ENCODE measurements around the gene SCAMP2. TPM values are rescaled to one million over a fixed set of nuclear protein-coding genes. Genes with fewer than 3 reads are reported as not detected.
"Not testable (repeated sequence)": the region's sequence is repeated elsewhere in the genome, so short reads cannot be mapped to it uniquely, and the experiment has no call there.

The SCAMP2 gene
- total RNA-seq, result 22.4 TPM
- 46.3 TPM for polyA plus RNA-seq

- Histone ChIP-seq H3K36me3 (ENCODE audit: insufficient read depth) (no peaks in the 10 kb centered on the region), H3K4me1 (ENCODE audit: insufficient read depth) (no peaks in the 10 kb centered on the region), H3K4me3 (ENCODE audit: low read depth, low read length) (peak within 1 kb of the TSS; percentile 56), H3K27ac (ENCODE audit: low read depth) (peak within 1 kb of the TSS; percentile 82)
- WGBS, result 1% methylated on average over 51 of the region's 52 CpGs
- DNase-seq (ENCODE audit: extremely low spot score), result peak; percentile 91
Measured at GRCh38 chr15:74873036-74873755, at the start of gene SCAMP2. TSS of gene SCAMP2 (minus strand) at chr15:74873365. CDS start at chr15:74873255, 110 bp downstream.

- peaks cover 7% of the 10 kb centered on the region for H3K36me3 ChIP-seq (ENCODE audit: insufficient read depth)
- DNase-seq (ENCODE audit: extremely low spot score), result no peak
Measured at GRCh38 chr15:74920456-74920855, 47.3 kb upstream of the SCAMP2 start.

GRCh38 chr15:74917676-74918075, 44.5 kb upstream of the SCAMP2 start:
- H3K4me3 ChIP-seq (ENCODE audit: low read depth, low read length), result no peak overlapping the region
- 94% methylated on average over 6 of the region's 6 CpGs for WGBS
- peaks cover 7% of the 10 kb centered on the region for H3K36me3 ChIP-seq (ENCODE audit: insufficient read depth)
- DNase-seq (ENCODE audit: extremely low spot score), result no peak
- no peak overlapping the region for H3K27ac ChIP-seq (ENCODE audit: low read depth)
- H3K4me1 ChIP-seq (ENCODE audit: insufficient read depth), result no peaks in the 10 kb centered on the region

More at GRCh38 chr15:74920456-74920855, 47.3 kb upstream of the SCAMP2 start:
- Histone ChIP-seq H3K4me3 (ENCODE audit: low read depth, low read length) (no peak overlapping the region), H3K27ac (ENCODE audit: low read depth) (no peak overlapping the region), H3K4me1 (ENCODE audit: insufficient read depth) (no peaks in the 10 kb centered on the region)
- 90% methylated on average over 8 of the region's 8 CpGs for WGBS

GRCh38 chr15:74913799-74914198, 40.6 kb upstream of the SCAMP2 start:
- H3K4me1 ChIP-seq (ENCODE audit: insufficient read depth); H3K27ac ChIP-seq (ENCODE audit: low read depth); H3K36me3 ChIP-seq (ENCODE audit: insufficient read depth); H3K4me3 ChIP-seq (ENCODE audit: low read depth, low read length); DNase-seq (ENCODE audit: extremely low spot score): not testable (repeated sequence)
- 93% methylated on average over 8 of the region's 8 CpGs for WGBS

- Histone ChIP-seq H3K36me3 (ENCODE audit: insufficient read depth) (no peaks in the 10 kb centered on the region), H3K4me1 (ENCODE audit: insufficient read depth) (no peaks in the 10 kb centered on the region), H3K27ac (ENCODE audit: low read depth) (no peak overlapping the region), H3K4me3 (ENCODE audit: low read depth, low read length) (no peak overlapping the region)
- DNase-seq (ENCODE audit: extremely low spot score), result no peak
- 86% methylated on average over 9 of the region's 9 CpGs for WGBS
Measured at GRCh38 chr15:74913041-74913440, 39.9 kb upstream of the SCAMP2 start.

- 97% methylated on average over 4 of the region's 4 CpGs for WGBS
Measured at GRCh38 chr15:74908635-74909034, 35.5 kb upstream of the SCAMP2 start.

GRCh38 chr15:74907163-74907870, 34.2 kb upstream of the SCAMP2 start:
- H3K36me3 ChIP-seq (ENCODE audit: insufficient read depth), result no peaks in the 10 kb centered on the region
- WGBS, result 44% methylated on average over 8 of the region's 8 CpGs
- peak overlapping the region; percentile 93 for H3K4me3 ChIP-seq (ENCODE audit: low read depth, low read length)
- H3K27ac ChIP-seq (ENCODE audit: low read depth), result peak overlapping the region; percentile 95
- H3K4me1 ChIP-seq (ENCODE audit: insufficient read depth), result no peaks in the 10 kb centered on the region
- no peak for DNase-seq (ENCODE audit: extremely low spot score)

More at GRCh38 chr15:74908635-74909034, 35.5 kb upstream of the SCAMP2 start:
- DNase-seq (ENCODE audit: extremely low spot score), result no peak
- H3K27ac ChIP-seq (ENCODE audit: low read depth), result no peak overlapping the region
- no peaks in the 10 kb centered on the region for H3K4me1 ChIP-seq (ENCODE audit: insufficient read depth)
- H3K36me3 ChIP-seq (ENCODE audit: insufficient read depth), result no peaks in the 10 kb centered on the region
- H3K4me3 ChIP-seq (ENCODE audit: low read depth, low read length), result no peak overlapping the region

- no peaks in the 10 kb centered on the region for H3K4me1 ChIP-seq (ENCODE audit: insufficient read depth)
- peak within 1 kb of the TSS; percentile 93 for H3K4me3 ChIP-seq (ENCODE audit: low read depth, low read length)
- peak within 1 kb of the TSS; percentile 95 for H3K27ac ChIP-seq (ENCODE audit: low read depth)
- WGBS, result under 1% methylated on average over 74 of the region's 74 CpGs
- H3K36me3 ChIP-seq (ENCODE audit: insufficient read depth), result no peaks in the 10 kb centered on the region
- DNase-seq (ENCODE audit: extremely low spot score), result peak; percentile 80
Measured at GRCh38 chr15:74906450-74907162, 33.4 kb upstream of the SCAMP2 start, which contains the start of gene FAM219B. TSS of gene FAM219B (minus strand) at chr15:74906851. CDS start at chr15:74906800, 51 bp downstream.

GRCh38 chr15:74906067-74906449, 32.9 kb upstream of the SCAMP2 start:
- peak overlapping the region; percentile 95 for H3K27ac ChIP-seq (ENCODE audit: low read depth)
- DNase-seq (ENCODE audit: extremely low spot score), result no peak
- H3K36me3 ChIP-seq (ENCODE audit: insufficient read depth), result no peaks in the 10 kb centered on the region
- peak overlapping the region; percentile 93 for H3K4me3 ChIP-seq (ENCODE audit: low read depth, low read length)
- under 1% methylated on average over 20 of the region's 20 CpGs for WGBS
- H3K4me1 ChIP-seq (ENCODE audit: insufficient read depth), result no peaks in the 10 kb centered on the region

- H3K36me3 ChIP-seq (ENCODE audit: insufficient read depth), result no peaks in the 10 kb centered on the region
- H3K4me3 ChIP-seq (ENCODE audit: low read depth, low read length), result no peak overlapping the region
- no peaks in the 10 kb centered on the region for H3K4me1 ChIP-seq (ENCODE audit: insufficient read depth)
- no peak for DNase-seq (ENCODE audit: extremely low spot score)
- no peak overlapping the region for H3K27ac ChIP-seq (ENCODE audit: low read depth)
- 89% methylated on average over 7 of the region's 7 CpGs for WGBS
Measured at GRCh38 chr15:74904190-74904805, 31.1 kb upstream of the SCAMP2 start.

- 97% methylated on average over 1 of the region's 1 CpG for WGBS
- H3K36me3 ChIP-seq (ENCODE audit: insufficient read depth), result no peaks in the 10 kb centered on the region
Measured at GRCh38 chr15:74903676-74904075, 30.5 kb upstream of the SCAMP2 start.

GRCh38 chr15:74902295-74903075, 29.3 kb upstream of the SCAMP2 start:
- H3K4me1 ChIP-seq (ENCODE audit: insufficient read depth), result no peaks in the 10 kb centered on the region
- no peaks in the 10 kb centered on the region for H3K36me3 ChIP-seq (ENCODE audit: insufficient read depth)
- 85% methylated on average over 4 of the region's 4 CpGs for WGBS
- no peak overlapping the region for H3K4me3 ChIP-seq (ENCODE audit: low read depth, low read length)
- peak overlapping the region; percentile 51 for H3K27ac ChIP-seq (ENCODE audit: low read depth)
- no peak for DNase-seq (ENCODE audit: extremely low spot score)

More at GRCh38 chr15:74903676-74904075, 30.5 kb upstream of the SCAMP2 start:
- Histone ChIP-seq H3K4me1 (ENCODE audit: insufficient read depth) (no peaks in the 10 kb centered on the region), H3K27ac (ENCODE audit: low read depth) (no peak overlapping the region), H3K4me3 (ENCODE audit: low read depth, low read length) (no peak overlapping the region)
- DNase-seq (ENCODE audit: extremely low spot score), result no peak
